HUDEP-2 (cell line): Measurements from ENCODE around the gene TSPAN17.
"Not testable (repeated sequence)": the region's sequence is repeated elsewhere in the genome, so short reads cannot be mapped to it uniquely, and the experiment has no call there.

Source experiments
- DNase-seq, 76 experiments: peaks; one replicate each; lab custom pipeline; 2025; ENCODE audit not compliant: unreplicated experiment in 76 of 76; lab: John Stamatoyannopoulos, UW

Gene TSPAN17

DNA sequence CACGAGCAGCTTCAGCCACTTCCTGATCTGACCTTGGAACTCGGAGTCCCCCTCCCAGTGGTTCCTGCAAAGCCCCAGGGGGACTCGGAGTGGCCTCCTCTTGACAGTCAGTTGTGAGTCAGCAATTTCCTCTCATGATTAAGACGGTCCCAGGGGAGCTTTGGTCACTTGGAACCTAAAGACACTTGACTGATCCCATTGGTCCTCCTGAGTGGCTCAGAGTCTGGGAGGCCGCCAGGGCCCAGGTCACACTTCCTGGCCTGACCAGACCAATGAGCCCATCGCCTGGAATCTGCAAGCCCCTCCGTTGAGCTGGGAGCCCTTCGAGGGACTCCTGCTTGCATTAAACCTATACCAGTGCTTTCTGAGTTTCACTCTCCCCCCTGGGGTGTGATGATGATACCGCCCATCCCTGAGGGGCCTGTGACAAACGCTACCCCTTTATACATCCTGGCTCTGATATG, 29.1 kb downstream of the TSPAN17 start:
- peak in 1 of 76 experiments; percentile 2 for DNase-seq

DNA sequence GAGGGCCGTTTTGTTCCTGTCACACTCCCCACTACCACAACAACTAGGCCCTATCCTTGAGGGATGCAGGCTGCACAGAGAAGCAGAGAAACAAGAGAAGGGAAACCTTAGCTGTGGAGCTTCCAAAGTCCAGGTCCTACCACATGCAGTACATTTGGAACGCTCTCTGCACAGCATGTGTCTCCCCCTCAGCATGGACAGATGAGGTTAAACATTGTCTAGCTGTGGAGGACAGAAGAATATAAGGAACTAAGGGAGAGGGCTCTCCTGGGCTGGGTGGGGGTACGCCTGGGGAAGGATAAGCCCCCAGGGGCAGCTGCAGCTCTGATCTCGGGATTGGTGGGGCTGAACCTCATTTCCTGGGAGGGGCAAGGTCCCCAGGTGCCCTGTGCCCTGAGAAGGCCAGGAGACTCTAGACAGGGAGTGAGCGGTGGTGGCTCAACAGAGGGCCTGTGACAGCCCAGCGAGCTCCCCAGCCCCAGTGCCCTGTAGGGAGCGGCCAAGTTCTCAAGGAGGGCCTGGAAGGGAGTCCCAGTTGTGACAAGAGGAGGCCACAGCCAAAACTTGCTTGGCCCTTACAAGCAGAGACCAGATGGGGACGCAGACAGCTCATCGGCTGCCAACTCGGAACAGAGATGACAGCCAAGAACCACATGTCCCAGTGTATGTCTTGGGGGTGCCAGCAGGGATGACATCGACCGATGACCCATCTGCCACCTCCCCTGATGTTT, 30.1 kb downstream of the TSPAN17 start:
- no peak for DNase-seq

DNA sequence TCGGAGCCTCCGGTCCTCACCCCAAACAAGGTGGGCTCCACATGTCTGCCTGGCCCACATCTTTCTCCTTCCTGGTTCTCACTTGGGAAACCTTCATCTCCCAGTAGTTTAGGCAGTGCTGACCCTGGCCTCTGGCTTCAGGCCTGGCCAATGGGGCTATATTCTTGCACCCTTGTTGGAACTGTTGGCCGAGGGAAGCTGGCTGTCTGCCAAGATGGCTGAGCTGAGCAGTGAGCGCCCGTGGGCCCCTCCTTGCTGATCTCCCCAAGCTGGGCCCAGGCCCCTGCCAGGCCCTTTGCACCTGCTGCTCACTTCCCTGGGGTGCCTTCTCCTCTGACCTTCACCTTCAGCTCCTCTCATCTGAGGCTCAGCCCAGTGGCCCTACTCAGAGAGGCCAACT, 31.3 kb downstream of the TSPAN17 start:
- no peak for DNase-seq

DNA sequence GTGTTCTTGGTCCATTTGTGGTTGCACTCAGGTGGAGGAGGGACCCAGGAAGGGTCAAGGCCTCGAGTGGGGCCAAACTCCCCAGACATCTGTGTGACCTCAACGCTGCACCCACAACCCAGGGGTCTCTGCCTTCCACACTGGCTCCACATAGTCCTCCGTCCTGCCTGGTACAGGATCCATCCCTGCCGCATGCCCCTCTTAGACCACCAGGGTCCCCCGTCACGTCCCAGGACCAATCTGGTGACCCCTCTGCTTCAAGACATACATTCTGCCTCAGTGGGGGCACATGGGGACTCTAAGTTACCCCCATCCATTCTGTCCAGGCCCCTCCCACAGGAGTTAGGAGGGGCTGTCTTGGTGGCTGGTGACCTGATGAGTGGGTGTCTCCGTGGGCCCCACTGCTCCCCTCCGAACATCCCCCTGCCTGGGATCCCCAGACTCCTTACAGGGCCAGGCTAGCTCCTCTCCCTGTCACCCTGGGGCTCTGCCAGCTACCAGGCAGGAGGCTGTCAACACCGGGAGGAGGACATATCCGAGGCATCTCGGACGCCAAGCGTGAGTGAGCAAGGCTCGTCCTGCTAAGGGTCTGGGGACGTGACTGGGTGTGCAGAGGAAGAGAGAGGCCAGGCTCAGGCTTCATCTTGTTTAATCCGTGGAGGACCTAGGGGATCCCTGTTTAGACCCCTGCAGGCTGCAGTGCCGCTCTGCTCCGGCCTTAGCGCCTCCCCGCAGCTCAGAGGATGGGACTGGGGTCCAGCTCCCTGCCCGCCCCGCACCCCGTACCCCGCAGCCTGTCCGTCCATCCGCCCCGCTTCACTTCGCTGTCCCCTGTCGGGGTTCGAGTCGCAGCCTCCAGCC, 32.3 kb downstream of the TSPAN17 start:
- no peak for DNase-seq

DNA sequence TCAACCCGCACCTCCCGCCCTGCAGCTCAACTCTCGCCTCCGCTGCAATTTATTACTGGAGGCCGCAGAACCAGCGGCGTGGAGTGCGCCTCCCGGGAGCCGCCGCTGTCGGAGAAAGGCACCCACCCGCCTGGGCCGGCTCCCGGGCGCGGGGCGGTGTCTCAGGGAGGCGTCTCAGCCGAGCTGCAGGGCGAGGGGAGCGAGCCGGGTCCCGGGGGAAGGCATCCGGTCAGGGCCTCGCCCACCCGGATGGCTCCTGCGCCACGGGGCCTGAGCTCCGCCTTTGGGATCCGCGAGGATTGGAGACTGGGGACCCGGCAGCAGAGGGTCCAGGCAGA, 32.9 kb downstream of the TSPAN17 start:
- no peak for DNase-seq

DNA sequence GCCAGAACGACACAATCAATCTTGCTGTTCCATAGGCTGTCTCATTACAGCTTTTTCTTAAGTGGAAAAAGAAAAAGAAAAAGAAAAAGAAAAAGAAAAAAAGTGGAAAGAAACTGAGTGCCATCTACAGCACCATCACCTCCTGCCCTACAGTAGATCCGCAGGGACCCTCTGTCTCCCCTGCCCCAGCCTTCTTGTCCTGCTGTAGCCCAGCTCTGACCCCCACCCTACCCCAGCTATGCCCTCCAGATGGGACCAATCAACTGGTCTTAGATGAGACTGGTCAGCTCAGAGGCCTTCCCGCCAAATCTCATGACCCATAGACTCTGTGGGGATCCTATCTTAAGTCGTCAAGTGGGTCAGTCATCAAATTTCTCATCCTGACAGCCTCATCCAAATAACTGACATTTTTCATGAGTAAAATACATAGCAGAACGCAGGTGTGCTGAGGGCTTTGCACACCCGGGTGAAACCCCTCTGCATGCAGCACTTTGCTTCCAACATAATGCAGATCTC, 34.8 kb downstream of the TSPAN17 start:
- DNase-seq, result no peak

DNA sequence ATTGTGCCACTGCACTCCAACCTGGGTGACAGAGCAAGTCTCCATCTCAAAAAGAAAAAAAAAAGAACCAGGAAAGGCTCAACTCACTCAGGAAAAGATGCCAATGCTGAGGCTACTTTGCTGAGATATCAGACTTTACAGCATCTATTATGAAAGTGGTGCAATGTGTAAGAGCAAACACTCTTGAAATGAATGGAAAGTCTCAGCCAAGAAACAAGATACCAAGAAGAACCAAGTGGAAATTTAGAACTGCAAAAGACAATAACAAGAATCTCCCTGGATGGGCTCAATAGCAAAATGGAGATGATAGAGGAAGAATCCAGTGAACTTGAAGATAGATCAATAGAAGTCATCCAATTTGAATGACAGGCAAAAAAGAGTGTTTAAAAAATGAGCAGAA, 37.7 kb downstream of the TSPAN17 start:
- no peak for DNase-seq

DNA sequence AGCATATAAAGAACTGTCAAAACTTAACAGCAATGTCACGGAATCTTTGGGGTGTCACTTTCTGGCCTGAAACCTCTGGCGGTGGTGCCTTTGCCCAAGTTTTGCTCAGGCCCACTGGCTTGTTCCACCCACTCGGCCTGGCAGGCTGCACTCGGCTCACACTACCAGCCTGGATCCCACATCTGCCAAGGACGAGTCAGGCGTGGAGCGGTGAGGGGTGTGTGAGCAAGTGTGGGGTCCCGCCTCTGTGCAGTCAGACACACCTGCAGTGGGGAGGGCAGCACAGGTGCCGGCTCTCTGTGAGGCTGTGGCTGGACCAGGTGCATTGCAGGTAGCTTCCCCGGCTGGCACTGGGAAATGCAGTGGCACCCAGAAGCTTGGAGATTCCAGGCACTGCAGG, 40.0 kb downstream of the TSPAN17 start:
- DNase-seq, result no peak

DNA sequence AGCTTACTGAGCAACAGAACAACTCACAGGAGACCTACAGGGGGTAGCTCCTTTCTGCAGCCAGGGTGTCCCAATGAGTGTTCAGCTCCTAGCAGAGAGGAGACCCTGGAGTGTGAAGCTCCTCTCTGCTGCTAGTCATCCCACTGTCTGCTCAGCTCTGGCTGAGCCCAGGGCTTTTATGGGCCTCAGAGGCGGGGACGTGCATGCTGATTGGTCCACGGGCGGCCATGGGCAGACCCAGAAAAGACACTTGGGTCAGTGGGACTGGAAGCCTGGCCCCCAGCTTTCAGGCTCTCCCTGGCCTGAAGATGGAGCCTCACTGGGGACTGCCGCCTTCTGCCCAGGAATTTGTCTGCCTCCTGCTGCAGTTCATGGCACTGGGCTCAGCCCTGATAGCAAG, 40.6 kb downstream of the TSPAN17 start:
- no peak for DNase-seq

DNA sequence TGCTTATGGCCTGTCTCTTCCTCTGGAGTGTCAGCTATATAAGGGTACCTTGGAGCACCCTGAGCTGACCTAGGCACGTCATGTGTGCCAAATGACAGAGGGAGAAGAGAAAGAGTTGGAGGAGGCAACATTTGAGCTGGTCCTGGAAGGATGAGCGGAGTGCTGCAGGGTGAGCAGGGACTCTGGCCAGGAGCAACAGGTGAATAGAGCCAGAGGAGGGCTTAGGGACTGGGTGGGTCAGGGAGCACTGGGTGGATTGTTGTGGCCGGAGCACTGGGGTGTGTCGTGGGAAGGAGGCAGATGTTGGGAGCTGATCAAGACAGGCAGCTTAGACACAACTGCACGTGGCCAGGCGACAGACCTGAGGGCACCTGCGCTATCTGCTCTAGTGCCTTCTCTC, 43.6 kb downstream of the TSPAN17 start:
- DNase-seq, result no peak

DNA sequence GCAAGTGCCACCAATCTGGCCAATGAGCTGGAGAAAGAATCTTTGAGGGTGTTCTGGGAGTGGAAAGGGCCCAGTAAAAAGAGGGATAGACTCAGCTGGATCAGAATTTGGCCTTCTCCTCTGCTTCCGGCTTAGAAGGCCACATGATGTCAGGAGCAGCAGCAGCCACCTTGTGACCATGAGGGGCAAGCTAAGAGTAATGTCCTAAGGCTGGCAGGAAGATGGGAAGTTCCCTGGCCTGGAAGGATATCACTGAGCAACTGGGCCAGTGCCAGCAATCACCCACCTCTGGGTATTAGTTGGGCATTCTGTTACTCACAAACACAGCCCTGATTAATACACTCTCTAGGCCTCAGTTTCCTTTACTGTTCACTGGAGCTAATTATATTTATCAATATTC, 44.2 kb downstream of the TSPAN17 start:
- no peak for DNase-seq

DNA sequence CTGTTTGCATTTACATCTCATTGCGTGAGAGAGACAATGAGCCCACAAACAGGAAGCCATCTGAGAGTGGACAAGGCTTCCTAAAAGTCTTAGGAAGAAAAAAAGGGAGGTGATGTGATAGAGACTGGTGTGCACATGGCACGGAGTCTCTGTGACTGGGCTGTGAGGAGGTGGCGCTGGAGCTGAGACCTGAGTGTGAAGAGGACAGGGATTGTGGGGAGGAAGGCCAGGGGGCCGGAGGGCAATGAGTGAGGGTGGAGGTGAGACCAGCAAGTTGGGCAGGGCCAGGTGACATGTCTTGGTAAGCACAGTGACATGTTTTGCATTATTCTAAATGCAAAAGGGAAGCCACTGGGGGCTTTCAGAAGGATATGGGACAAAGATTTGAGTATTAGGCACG, 45.0 kb downstream of the TSPAN17 start:
- DNase-seq, result no peak

DNA sequence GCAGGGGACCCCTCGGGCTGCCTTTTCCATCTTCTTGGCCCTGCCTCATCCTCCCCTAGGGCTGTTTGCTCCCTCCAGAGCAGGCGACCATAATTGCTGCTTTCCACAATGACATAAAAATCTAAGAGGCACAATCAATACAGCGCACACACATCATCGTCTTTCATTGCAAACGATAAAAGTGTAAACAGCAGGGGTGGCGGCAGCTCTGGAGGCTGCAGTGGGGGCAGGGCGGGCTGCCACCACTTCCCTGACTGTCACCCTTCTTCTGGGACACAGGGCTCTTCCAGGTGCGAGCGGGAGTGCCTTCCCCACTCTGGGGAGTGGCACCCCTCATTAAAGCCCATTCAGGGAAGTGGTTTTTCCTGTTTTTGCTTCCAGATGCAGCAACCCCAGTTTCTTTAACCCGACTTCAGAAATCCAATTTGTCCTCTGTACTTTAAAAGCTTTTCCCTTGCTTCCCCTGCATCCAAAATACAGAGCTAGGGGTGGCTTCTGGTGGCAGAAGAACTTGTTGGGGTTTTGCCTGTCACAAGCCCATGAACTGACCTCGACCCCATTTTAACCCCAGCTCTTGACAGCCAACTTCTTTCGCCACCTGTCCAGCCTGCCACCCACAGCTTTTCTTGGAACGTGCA, 45.7 kb downstream of the TSPAN17 start:
- no peak for DNase-seq

DNA sequence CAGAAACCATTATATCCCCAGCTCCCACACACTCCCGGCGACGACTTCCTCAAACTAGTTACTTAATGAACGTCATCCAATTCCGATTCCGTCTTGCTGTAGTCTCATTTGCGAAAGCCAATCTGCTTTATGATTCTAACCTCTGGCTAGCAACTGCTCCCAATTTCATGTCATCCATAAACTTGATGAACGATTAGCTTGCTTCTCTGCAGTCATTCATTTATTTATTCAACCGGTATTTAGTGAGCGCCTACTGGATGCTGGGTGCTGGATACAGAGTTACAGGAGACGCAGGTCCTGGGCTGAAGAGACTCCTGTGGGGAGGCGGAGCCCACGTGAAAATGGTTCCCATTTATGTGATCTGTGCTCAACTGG, 46.2 kb downstream of the TSPAN17 start:
- DNase-seq, result no peak

DNA sequence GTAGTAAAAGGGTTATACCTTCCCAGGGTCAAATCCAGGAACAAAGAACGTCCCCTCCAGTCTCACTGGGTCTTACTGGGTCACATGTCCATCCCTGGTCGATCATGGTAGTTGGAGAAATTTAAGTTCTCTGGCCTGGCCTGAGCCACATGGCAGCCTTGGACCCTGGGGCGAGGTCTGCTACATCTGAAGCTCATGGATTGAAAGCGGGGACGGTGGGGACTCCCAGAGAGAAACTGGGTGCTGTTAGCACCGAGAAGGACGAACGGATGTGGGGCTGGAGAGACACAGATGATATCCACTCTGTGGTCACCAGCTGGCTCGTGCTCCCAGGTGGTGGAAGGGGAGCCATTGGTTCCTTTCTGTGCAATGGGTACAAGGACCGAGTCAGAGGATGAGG, 46.9 kb downstream of the TSPAN17 start:
- DNase-seq, result no peak

DNA sequence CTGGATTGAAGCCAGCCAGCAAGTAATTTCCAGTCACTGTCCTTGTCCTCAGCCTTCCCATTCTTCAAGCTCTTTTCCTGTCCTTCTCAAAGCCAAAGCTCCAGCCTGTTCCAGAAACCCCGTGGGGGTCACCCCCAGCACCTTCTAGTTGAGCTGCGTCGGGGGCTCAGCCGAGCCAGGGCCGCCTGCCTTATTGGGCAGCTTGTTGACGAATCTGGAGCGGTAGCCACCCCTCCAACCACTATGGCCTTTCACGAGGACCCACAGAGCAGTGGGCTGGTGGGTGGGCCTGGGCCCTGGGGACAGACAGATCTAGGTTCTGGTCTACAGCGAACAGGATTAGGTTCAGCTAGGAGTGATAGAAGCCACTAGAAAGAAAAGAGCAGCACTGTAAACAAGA, 47.3 kb downstream of the TSPAN17 start:
- DNase-seq, result no peak

DNA sequence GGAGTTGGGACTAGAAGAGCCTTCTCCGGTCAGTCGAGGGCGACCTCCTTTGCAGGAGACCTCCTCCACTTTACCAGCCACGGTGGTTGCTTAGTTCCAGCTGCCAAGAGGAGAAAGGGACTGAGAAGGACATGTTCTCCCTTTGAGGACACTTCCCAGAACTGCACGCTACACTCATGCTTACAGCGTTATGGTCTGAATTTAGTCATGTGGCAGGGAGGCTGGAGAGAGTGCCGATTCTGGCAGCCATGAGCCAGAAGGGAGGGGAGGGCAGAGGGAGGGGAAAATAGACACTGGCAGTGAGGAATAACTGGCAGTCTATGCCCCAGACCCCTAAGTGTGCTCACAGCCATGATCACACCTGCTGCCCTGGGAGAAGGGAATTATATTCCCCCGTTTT, 47.8 kb downstream of the TSPAN17 start:
- DNase-seq, result no peak

DNA sequence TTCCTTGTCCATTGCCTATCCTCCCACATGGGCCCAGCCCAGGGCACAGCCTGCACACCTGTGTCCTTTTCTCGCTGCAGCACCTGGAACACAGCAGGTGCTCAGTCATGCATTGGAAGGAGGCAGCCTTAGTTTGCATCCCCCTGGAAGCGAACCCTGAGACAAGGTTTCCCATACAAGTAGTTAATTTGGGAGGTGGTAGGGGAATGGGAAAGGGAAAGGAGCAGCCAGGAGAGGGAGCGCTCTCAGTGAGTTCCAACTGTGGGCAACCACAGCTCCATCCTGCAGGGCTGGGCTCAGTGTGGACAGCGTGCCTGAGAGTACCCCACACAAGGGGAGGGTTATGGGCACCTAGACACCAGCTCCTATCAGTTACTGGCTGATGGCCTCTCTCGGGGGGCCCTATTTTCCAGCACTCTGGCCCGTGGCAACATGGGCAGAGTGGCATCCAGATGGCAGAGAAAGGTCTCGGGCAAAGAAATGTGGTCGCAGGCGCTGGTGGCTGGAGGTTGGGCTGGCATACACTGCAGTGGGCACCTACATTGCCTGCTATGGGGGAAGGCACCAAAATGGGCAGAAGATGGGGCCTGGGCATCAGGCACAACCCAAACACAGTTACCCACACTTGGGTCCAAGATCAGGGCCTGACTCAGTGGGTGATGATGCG, 50.1 kb downstream of the TSPAN17 start:
- no peak for DNase-seq

DNA sequence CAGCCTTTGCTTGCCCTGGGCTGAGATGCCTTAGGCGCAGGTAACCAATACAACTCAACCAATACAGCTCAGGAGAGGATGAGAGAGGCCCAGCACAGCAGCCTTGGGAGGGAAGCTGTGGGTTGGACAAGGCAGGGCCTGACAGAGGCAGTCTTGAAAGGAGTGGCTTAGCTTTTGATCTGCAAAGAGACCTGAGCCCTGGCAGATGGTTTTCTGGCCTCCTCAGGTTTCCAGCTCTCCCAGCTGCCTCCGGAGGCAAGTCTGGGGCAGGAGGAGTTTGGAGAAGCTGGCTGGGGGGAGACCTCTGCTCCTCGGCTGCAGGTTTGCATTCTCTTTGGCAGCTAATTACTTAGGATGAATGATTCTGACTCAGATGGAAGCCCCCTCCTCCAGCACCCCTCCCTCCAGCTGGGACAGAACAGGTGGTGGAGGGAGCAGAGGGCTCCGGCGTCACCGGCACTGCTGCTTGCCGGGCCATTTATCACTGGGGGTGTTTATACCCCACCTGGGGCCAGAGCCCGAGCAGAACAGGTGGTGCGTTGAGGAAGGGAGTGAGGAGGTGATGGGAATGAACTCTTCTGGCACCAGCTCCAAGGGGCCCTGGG, 50.8 kb downstream of the TSPAN17 start:
- no peak for DNase-seq

DNA sequence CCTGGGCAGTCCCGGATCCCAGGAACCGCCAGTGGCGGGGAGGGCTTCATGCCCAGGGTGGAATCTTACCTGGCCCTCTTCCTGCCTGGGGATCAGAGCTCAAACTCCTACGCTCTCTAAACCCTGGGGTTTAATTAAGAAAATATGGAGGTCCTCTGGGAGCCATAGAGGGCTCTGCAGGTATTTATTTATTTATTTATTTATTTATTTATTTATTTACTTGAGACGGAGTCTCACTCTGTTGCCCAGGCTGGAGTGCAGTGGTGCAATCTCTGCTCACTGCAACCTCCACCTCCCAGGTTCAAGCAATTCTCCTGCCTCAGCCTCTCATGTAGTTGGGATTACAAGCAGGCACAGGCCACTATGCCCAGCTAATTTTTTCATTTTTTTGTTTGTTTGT, 52.2 kb downstream of the TSPAN17 start:
- DNase-seq, result not testable (repeated sequence)
